Measurements from ENCODE around the gene ELP5.

Gene ELP5

DNA sequence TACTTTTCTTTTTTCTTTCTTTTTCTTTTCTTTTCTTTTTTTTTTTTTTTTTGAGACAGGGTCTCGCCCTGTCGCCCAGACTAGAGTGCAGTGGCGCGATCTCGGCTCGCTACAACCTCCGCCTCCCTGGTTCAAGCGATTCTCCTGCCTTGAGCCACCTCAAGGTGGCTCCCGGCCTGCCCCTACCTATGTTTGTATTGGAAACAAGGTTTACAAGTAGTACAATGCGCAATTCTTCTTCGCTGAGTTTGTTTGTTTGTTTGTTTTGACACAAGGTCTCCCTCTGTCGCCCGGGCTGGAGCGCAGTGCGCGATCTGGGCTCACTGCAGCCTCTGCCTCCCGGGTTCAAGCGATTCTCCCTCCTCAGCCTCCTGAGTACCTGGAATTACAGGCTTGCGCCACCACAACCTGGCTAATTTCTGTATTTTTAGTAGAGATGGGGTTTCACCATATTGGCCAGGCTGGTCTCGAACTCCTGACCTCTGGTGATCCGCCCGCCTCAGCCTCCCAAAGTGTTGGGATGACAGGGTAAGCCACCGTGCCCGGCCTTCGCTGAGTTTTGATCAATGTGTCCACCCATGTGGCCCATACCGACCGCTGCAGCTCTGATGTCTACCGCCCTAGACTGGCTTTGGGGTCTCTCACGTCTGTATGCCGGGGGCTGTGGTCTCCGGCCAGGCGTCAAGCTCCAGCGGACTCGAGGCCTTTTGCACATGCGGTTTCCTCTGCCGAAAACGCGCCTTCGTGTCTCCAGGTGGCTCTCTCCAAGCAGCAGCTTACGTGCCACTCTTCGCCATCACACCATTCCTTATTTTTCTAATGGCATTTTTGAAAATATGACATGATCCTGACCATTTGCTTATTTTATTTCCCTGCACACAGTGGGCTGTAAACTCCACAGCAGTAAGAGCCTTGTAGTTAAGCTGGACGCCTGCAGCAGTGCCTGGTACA, 43.5 kb downstream of the ELP5 start:
- no peak for TF ChIP-seq CTCF (IDR thresholded peaks at IDR 0.05; ENCODE audit: borderline replicate concordance, control extremely low read depth, extremely low read depth, insufficient read depth, missing control alignments)
- DNase-seq (ENCODE audit: low spot score): no peak
- in situ Hi-C loops (cut with MboI; ENCODE audit: low sequenced_read_pairs, unreplicated experiment): loop anchor here (25.0 kb wide), 1 partner anchor 258 kb away; the partner anchor contains the start of genes SLC16A11 and SLC16A13

GRCh38 chr17:7296189-7296861, 44.3 kb downstream of the ELP5 start:
- DNase-seq (ENCODE audit: low spot score): peak; percentile 91
- peak; percentile 94 for TF ChIP-seq CTCF (IDR thresholded peaks at IDR 0.05; ENCODE audit: borderline replicate concordance, control extremely low read depth, extremely low read depth, insufficient read depth, missing control alignments)
- in situ Hi-C loops (cut with MboI; ENCODE audit: low sequenced_read_pairs, unreplicated experiment): loop anchor here (25.0 kb wide), 1 partner anchor 259 kb away; the partner anchor contains the start of genes SLC16A11 and SLC16A13

DNA sequence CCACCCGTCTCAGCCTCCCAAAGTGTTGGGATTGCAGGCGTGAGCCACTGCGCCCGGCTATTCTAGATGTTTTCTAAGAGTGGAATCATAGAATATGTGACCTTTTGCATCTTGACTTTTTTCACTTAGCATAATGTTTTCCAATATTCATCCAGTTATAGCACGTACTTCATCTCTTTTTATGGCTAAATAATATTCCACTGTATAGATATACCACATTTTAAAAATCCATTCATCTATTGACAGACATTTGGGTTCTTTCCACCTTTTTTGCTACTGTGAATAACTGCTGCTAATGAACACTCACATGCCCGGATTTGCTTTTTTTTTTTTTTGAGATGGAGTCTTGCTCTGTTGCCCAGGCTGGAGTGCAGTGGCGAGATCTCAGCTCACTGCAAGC, 52.2 kb downstream of the ELP5 start:
- no peak for TF ChIP-seq CTCF (IDR thresholded peaks at IDR 0.05; ENCODE audit: borderline replicate concordance, control extremely low read depth, extremely low read depth, insufficient read depth, missing control alignments)
- in situ Hi-C loops (cut with MboI; ENCODE audit: low sequenced_read_pairs, unreplicated experiment): no loop called here
- DNase-seq (ENCODE audit: low spot score): no peak

GRCh38 chr17:7306911-7307685, 55.1 kb downstream of the ELP5 start, which contains the start of gene EIF5A:
TSS of gene EIF5A (plus strand) at chr17:7307628. CDS start at chr17:7309636, 2,008 bp downstream.
- peak; percentile 97 for DNase-seq (ENCODE audit: low spot score)
- TF ChIP-seq CTCF (IDR thresholded peaks at IDR 0.05; ENCODE audit: borderline replicate concordance, control extremely low read depth, extremely low read depth, insufficient read depth, missing control alignments): no peak
- in situ Hi-C loops (cut with MboI; ENCODE audit: low sequenced_read_pairs, unreplicated experiment): no loop called here

DNA sequence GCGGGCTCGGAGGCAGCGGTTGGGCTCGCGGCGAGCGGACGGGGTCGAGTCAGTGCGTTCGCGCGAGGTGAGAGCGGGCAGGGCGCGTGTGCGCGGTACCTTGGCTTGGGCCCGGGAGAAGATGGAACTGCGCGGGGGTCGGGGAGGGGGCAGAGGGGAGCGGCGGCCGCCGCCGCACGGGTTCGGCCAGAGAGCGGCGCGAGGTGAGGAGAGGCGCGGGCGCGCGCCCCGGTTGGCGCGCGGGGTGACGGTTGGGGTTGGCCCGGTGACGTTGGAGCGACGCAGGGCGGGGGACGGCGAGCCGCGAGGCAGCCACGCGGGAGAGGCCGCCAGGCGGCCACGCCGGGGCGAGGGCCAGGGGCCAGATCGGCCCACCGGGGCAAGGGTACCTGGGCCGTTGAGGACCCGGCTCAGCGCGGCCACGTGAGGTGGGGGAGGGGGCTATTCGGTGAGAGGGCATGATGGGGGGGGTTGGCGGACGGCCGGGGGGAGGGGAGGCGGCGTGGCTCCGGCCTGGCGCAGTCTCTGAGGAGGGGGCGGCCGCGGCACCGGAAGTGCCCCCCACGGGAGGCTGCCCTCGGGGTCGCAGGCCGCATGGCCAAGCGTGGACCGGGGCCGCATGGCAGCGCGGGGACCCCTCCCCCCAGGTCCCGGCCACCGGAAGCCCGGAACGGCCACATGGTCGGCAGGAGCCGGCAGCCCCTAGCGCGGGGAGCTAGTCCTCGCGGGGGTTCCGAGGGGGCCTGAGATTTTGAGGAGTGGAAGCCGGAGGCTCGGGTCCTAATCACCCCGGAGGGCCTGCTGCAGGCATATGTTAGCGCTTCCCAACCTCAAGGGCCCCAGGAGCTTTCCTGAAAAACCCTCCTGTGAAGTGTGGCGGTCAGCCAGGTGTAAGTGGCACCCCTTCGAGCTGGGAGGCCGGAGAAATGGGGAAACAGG, 55.9 kb downstream of the ELP5 start:
- in situ Hi-C loops (cut with MboI; ENCODE audit: low sequenced_read_pairs, unreplicated experiment): no loop called here
- no peak for TF ChIP-seq CTCF (IDR thresholded peaks at IDR 0.05; ENCODE audit: borderline replicate concordance, control extremely low read depth, extremely low read depth, insufficient read depth, missing control alignments)
- DNase-seq (ENCODE audit: low spot score): no peak

Data from GM13976 (cell line).